Dermis blood vessel endothelial cell (primary cell): Measurements from ENCODE around the gene SERPINA1. TPM values are rescaled to one million over a fixed set of nuclear protein-coding genes. Genes with fewer than 3 reads are reported as not detected.
"Not testable (repeated sequence)": the region's sequence is repeated elsewhere in the genome, so short reads cannot be mapped to it uniquely, and the experiment has no call there.

Experiments
- DNase-seq: peaks from one replicate; pipeline ENCODE4 v3.0.0; 2010
- total RNA-seq: library from RNA; depleted of rRNA; stranded (reverse); fragments of >200 nt; gene quantifications from 2 replicates; pipeline ENCODE4 v1.2.3, GENCODE V29; 2014

SERPINA1 gene
- total RNA-seq, result 0.23 and 0.51 TPM in 2 replicates

DNA sequence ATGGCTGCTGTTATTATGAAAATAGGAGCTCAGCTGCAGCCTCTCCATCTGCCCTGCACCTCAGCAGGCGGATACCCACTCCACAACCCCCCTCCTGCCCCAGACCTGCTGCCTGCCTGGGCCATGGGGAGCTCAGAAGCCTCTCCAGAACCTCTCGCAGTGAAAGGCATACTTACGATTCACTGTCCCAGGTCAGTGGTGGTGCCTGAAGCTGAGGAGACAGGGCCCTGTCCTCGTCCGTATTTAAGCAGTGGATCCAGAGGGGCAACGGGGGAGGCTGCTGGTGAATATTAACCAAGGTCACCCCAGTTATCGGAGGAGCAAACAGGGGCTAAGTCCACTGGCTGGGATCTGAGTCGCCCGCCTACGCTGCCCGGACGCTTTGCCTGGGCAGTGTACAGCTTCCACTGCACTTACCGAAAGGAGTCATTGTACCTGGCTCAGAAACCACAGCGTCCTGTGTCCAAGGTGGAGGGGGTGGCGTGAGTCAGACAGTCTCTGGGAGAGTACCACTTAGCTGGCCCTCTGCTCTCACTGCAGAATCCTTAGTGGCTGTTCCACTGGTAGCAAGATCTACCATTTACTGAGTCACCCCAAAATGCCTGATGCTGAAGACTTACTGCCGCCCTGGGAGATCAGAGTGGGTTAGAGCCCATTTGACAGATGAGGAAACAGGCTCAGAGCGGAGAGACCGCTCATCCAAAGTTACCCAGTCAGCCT is at the start of gene SERPINA1:
TSS of gene SERPINA1 (minus strand) at position 219 of the 720 bp plus-strand sequence. CDS start 5,365 bp downstream, outside the sequence.
- no peak for DNase-seq

DNA sequence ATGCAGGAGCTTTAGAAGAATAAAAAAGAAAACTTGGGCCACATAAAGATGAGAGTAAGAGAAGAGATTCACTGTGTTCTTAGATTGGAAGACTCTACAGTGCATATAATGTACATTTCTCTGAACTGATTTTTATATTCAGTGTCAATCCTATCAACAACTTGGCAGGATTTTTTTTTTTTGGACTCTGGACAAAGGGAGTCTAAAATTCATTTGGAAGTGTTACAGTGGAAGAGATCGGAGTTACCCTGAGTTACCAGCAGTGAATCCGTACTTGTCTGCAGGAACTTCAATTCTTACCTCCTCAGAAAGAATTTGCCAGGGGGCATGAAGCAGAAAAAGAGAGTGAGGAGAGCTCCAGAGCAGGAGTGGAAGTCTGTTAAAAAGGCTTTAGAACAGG is 40.2 kb upstream of the SERPINA1 start:
- DNase-seq, result no peak

DNA sequence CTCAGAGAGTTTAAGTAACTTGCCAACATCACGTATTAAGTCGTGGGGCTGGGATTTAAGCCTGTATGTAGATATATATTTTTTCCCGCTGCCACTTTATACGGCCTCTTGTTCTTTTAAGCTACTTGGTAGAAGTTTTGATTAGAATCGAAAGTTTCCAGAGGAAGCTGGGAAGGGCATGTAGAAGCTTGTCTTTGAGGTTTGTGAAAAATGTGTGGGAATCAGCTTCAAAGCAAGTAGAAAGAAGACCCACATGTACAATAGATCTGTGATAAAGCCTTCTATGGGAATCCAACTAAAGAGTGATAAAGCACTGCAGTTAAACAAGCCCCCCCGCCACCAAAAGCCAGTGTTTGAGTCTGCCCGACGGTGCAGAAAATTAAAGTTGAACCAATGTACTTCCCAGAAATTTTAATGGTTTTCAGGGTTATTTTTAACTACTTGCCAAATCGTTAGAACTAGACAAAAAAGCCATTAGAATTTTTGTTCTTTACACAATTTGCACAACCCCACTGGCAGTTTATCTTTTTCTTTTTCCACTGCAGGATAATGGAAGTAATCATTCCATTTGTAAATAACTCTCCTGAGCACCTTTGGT is 38.7 kb upstream of the SERPINA1 start:
- no peak for DNase-seq

GRCh38 chr14:94426526-94426925 is 38.1 kb upstream of the SERPINA1 start:
- DNase-seq, result no peak

- DNase-seq, result no peak
These were observed 36.0 kb upstream of the SERPINA1 start for GRCh38 chr14:94424371-94424770.

DNA sequence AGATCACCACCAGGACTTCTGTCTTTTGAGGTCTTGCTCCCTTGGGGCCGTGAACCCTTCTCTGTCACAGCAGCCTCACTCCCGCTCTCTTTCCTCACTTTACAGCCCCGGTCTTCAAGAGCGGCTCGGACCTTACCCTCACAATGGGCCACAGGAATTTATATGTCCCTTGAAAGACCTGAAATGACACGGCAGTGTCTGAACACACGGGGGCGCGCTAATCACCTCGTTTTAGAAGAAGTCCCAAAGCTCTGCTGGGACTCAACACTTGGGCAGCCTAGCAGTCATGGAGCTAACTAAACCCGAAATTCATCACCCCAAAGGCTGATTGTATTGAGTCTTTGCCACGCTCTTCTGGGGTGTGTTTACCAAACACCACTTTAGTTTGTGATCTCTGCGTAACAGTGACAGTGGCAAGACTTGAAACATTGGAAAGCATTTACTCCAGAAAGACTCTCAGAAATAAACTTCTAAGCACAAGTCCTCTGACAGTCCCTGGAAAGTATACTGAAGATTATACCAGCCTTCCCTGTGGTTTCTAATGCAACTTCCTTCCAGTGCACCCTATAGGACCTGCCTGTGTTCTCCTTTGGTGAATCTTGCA is 35.2 kb upstream of the SERPINA1 start:
- DNase-seq, result peak; percentile 82

DNA sequence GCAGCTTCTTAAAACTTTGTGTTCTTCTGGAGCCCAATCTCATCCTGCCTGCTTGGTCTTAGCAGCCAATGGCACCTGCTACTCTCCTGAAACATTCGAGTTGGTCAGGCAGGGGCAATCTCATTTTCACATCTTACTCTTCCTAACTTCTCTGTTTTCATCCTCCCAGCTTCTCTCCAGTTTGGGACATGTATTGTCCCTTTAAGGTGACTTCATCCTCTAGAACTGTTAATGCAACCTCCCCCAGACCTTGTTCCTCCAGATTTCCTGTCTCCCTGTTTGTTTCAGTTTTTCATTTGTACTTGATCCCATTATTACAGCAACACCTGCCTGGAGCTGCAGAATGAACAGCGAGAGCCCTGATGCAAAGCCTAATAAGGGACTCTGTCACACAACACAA is 32.9 kb upstream of the SERPINA1 start:
- no peak for DNase-seq

DNA sequence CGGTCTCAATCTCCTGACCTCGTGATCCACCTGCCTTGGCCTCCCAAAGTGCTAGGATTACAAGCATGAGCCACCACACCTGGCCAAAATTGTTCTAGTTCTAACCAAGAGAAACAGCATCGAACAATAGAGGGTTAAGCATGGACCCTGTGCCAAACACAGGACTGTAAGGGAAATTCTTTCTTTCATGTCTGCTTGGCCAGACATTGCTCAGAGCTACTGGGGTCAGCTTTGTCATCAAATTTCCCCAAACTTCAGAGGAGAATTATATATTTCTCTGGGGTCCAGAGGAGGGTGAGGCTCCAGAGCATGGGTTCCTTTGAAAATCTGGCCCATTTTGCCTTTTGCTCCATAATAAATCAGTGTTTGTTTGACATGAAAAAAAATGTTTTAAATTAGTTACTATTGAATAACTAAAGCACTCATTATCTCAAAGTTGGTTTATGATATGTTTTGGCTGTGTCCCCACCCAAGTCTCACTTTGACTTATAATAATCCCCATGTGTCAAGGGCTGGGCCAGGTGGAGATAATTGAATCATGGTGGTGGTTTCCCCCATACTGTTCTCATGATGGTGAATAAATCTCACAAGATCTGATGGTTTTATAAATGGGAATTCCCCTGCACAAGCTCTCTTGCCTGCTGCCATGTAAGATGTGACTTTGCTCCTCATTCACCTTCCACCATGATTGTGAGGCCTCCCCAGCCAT is 29.2 kb upstream of the SERPINA1 start:
- not testable (repeated sequence) for DNase-seq

DNA sequence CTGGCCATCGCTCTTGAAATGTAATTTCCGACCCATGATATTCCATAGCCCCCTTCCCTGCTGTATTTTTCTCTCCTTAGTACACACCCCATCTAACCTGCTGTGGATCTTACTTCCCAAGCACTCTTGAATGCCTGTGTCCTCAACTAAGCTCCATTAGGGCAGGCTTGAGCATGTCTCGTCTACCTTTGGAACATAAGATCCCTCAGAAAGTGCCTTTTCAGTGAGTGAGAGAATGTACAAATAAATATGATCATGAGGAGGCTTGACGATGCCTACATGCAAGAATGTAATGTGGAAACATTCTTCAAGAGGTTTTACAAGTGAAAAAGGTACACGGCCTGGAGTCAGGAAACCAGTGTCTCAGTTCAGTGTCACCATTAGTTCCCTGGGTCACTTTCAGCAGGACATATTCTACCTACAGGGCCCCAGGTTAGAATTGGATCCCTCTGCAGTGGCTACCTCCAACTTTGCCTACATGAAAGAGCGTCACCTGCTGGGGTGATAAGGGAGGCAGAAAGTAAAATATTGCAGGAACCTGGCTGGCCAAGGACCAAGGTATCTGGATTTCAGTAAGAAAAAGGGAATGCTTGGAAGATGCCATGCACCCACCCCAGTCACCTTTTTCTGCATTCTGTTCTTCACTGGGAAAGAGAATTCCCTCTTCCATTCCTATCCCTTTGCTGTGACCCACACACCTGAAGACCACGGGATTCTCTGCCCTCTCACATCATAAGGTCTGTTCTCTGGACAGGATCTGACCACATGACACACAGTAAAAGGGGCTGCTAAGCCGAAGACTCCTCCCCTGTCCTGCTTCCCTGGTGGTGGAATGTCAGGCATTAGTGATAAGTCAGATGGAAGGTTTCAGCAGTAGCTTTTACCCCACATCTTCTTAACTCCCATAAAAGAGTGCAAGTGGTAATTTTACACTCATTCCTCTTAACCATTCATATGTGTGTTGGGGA is 24.6 kb upstream of the SERPINA1 start:
- DNase-seq, result no peak

DNA sequence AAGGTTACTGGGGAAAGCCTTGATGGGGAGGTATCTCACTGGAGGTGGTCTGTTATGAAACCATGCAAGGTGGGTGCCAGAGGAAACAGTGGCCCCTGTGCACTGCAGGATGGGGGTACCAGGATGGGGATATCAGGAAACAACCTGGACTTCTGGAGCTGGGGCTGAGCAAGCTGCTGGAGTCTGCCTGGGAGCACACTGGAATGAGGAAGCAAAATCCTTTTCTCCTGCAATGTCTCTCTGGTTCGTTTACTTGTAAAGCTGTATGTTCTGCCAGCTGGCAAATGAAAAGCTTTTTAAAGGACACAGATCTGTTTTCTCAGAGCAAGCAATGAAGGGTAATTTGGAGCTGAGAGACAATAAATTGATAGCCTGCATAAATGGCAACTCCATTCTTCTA is 23.2 kb upstream of the SERPINA1 start:
- no peak for DNase-seq

DNA sequence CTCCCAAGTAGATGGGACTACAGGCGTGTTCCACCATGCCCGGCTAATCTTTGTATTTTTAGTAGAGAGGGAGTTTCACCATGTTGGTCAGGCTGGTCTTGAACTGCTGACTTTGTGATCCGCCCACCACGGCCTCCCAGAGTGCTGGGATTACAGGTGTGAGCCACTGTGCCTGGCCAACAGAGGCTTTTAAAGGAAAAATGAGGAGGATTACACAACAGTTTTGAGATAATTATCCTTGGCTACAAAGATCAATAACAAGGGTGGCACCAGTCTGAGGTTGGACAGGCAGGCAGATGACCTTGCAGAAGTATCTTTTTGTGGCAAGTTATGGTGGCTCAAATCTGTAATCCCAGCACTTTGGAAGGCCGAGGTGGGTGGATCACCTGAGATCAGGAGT is 21.0 kb upstream of the SERPINA1 start:
- not testable (repeated sequence) for DNase-seq

- no peak for DNase-seq
These were observed 20.2 kb upstream of the SERPINA1 start for GRCh38 chr14:94408546-94409095.

DNA sequence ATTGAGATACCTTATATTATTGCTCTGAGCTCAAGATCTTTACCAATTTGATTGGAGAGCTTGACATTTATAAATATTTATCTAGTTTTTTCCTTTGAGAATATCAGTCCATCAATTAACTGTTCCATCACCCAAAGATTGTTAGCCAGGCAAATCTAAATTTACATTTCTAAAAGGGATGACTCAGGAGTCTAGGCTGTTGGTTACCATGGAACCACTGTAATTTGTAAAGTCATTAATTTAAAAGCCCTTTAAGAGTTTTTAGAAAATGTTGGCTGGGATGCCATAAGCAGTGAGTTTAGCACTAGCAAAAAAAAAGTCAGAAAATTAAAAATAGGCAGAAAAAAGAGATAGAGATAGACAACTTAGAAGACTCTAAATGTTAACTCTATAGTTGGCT is 19.5 kb upstream of the SERPINA1 start:
- DNase-seq, result no peak

DNA sequence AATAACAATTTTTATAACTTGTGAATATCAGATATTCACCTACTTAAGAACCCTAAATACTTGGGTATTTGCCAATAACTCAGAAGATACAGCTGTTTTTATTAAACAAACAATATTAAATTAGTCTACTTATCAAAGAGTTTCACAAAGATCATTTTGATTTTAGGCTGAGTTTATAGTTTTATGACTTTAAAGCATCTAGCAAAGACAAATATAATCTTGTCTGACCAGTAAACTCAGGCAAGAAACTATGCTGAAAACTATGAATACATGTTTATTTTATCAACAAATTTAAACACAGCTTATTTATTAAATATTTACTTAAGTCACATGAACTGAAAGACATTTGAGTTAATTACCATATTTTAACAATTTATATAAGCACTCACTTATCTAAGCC is 18.5 kb upstream of the SERPINA1 start:
- DNase-seq, result no peak

DNA sequence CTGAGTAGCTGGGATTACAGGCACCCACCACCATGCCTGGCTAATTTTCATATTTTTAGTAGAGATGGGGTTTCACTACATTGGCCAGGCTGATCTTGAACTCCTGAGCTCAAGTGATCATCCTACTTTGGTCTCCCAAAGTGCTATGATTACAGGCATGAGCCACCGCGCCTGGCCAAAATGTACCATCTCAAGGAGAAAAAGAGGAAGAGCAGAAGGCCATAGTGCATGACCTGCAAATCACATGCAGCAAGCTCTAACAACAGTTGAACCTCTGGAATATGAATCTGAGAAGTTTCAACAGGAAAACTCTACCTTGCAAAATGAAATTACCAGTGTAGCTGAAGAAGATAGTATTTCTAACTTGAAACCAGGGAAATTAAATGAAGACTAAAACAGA is 17.1 kb upstream of the SERPINA1 start:
- no peak for DNase-seq

DNA sequence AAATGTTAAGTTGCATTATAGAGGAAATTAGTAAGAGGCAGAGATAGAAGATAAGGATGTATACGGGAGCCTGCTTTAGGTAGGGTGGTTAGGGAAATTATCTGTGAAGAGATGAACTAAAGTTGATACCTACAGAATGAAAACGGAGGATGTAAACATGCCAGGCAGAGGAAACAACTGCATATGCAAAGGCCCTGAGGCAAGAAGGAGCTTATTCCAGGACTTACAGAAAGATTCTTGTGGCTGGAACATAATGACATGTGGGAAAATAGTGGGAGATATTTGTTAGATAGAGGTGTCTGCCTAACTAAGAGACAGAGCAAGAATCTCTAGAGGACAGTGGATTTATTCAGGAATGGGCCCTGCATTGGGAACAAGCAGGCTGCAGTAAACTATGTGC is 16.2 kb upstream of the SERPINA1 start:
- no peak for DNase-seq

- DNase-seq, result no peak
These were observed 15.0 kb upstream of the SERPINA1 start for GRCh38 chr14:94403312-94403932.

DNA sequence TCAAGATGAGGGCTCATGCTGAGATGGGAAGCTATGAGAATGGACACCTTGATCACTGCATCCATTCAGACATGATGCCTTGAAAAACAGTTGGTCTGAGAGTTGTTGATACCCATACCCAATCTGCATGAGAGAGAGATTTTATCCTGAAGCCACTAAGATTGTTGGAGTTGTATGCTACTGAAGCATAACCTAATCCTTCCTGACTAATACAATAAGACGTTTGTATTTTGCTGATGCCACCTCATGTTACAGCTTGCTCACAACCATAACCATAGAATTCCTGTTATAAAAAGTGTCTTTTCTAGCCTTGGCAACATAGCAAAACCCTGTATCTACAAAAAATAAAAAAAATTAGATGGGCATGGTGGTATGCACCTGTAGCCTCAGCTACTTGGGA is 12.7 kb upstream of the SERPINA1 start:
- no peak for DNase-seq

DNA sequence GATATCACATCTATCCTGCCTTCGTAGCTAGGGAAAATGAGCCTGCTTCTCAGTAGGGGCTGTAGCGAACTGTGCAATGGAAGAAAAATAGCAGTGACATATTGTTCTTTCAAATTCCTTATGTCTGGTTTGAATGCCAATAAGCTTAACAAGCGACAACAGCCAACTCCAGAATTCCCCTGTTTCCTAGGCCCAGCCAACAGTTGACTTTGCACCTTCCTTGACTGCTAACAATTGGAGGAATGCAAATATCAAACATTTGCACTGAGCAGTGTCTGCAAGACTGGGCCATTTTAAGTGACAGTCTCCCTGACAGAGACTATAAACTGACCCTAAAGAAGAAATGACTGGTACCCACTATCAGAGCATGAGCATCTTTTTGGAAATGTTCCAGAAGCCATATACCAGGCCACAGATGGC is 12.0 kb upstream of the SERPINA1 start:
- DNase-seq, result no peak

- no peak for DNase-seq
These were observed 10.1 kb upstream of the SERPINA1 start for GRCh38 chr14:94398536-94398935.

DNA sequence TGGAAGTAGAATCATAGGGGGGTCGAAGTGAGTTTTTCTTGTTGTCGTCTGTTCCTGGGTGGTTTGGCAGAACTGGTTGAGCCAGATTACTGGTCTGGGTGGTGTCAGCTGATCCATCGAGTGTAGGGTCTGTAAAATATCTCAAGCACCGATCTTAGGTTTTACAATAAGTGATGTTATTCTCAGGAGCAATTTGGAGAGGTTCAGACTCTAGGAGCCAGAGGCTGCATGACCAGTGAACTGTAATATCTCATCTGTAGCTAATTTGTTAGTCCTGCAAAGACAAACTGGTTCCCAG is 9.7 kb upstream of the SERPINA1 start:
- no peak for DNase-seq
